ENCODE data around the gene ITGB4. TPM values are rescaled to one million over a fixed set of nuclear protein-coding genes. Genes with fewer than 3 reads are reported as not detected.

ITGB4 gene
- total and polyA plus RNA-seq, 2 experiments from 2014 or later = 0.09 to 0.40 TPM

DNA sequence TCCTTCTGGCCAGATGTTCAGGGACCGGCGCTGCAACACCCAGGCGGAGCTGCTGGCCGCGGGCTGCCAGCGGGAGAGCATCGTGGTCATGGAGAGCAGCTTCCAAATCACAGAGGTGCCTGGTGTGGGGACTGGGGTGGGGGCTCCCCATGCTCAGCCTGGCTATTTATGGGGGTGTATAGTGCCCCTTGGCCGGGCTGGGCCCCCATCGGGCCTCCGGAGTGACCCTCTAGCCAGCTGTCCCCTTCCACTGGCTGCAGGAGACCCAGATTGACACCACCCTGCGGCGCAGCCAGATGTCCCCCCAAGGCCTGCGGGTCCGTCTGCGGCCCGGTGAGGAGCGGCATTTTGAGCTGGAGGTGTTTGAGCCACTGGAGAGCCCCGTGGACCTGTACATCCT is 6.1 kb downstream of the ITGB4 start:
- Histone ChIP-seq H3K27me3 (peaks cover 11% of the 10 kb centered on the region), H3K36me3 (no peaks in the 10 kb centered on the region), H3K27ac (no peak overlapping the region), H3K4me3 (no peak overlapping the region), H3K9me3 (ENCODE audit: low read depth) (no peaks in the 10 kb centered on the region), H3K4me1 (ENCODE audit: low read depth) (no peaks in the 10 kb centered on the region)
- DNase-seq (ENCODE audit: low read depth in 1 of 2, low spot score in 1 of 2) = no peak
- TF ChIP-seq, protein P1, sequence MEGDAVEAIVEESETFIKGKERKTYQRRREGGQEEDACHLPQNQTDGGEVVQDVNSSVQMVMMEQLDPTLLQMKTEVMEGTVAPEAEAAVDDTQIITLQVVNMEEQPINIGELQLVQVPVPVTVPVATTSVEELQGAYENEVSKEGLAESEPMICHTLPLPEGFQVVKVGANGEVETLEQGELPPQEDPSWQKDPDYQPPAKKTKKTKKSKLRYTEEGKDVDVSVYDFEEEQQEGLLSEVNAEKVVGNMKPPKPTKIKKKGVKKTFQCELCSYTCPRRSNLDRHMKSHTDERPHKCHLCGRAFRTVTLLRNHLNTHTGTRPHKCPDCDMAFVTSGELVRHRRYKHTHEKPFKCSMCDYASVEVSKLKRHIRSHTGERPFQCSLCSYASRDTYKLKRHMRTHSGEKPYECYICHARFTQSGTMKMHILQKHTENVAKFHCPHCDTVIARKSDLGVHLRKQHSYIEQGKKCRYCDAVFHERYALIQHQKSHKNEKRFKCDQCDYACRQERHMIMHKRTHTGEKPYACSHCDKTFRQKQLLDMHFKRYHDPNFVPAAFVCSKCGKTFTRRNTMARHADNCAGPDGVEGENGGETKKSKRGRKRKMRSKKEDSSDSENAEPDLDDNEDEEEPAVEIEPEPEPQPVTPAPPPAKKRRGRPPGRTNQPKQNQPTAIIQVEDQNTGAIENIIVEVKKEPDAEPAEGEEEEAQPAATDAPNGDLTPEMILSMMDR (IDR thresholded peaks at IDR 0.05; ENCODE audit: low read depth, low read length) = no peak

DNA sequence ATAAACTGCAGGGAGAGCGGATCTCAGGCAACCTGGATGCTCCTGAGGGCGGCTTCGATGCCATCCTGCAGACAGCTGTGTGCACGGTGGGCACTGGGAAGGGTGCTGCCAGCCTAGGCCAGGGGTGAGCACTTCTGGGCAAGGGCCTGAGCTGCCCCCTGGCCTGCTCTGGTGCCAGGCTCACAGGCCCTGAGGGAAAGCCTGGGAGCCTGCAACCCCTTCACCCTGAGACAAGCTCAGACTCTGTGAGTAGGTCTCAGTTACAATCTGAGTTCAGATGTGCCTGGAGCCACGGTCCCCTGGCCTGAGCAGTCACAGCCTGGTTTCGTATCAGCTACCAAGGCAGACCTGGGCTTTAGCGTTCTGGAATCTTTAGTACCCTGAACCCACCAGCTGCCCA is 8.1 kb downstream of the ITGB4 start:
- no peaks in the 10 kb centered on the region for H3K9me3 ChIP-seq (ENCODE audit: low read depth)
- no peaks in the 10 kb centered on the region for H3K27me3 ChIP-seq
- TF ChIP-seq, protein P1 (IDR thresholded peaks at IDR 0.05; ENCODE audit: low read depth, low read length) = no peak
- H3K36me3 ChIP-seq = no peaks in the 10 kb centered on the region
- no peak overlapping the region for H3K27ac ChIP-seq
- DNase-seq (ENCODE audit: low read depth in 1 of 2, low spot score in 1 of 2) = no peak
- H3K4me3 ChIP-seq = no peak overlapping the region
- no peaks in the 10 kb centered on the region for H3K4me1 ChIP-seq (ENCODE audit: low read depth)

DNA sequence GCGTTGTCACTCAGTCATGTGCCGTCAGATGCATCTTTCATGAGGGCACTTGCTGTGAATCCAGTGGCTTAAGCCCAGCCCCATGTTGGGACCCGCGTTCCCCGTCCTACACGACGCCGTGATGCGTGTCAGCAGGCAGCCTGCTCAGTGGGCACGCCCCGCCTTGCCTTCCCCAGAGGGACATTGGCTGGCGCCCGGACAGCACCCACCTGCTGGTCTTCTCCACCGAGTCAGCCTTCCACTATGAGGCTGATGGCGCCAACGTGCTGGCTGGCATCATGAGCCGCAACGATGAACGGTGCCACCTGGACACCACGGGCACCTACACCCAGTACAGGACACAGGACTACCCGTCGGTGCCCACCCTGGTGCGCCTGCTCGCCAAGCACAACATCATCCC is 8.8 kb downstream of the ITGB4 start:
- Histone ChIP-seq H3K27me3 (no peaks in the 10 kb centered on the region), H3K4me1 (ENCODE audit: low read depth) (no peaks in the 10 kb centered on the region), H3K4me3 (no peak overlapping the region), H3K36me3 (no peaks in the 10 kb centered on the region), H3K9me3 (ENCODE audit: low read depth) (no peaks in the 10 kb centered on the region), H3K27ac (no peak overlapping the region)
- TF ChIP-seq, protein P1 (IDR thresholded peaks at IDR 0.05; ENCODE audit: low read depth, low read length) = no peak
- DNase-seq (ENCODE audit: low read depth in 1 of 2, low spot score in 1 of 2) = no peak

DNA sequence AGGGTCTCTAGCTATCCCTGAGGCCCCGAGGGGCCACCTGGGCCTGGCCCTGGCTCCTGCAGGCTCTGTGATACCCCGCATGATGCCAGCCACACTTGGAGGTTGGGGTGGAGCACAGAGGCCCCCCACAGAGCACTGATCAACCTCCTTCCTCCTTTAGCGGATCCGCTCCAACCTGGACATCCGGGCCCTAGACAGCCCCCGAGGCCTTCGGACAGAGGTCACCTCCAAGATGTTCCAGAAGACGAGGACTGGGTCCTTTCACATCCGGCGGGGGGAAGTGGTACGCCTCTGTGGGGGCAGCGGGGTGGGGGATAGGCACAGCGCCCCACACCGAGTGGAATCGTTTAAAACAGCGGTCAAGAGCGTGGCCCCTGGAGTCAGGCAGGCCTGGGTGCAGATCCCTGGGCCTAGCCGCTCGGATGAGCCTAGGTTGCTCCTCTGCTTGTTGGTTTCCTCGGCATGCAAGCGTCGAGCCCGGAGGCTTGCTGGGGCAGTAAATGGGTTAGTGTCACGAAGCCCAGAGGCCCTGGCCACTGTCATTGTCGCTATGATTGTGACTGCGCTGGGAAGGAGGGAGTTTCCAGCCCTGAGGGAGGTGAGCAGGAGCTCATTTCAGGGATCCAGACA is 9.9 kb downstream of the ITGB4 start:
- no peaks in the 10 kb centered on the region for H3K27me3 ChIP-seq
- H3K36me3 ChIP-seq = no peaks in the 10 kb centered on the region
- no peak overlapping the region for H3K27ac ChIP-seq
- H3K4me1 ChIP-seq (ENCODE audit: low read depth) = no peaks in the 10 kb centered on the region
- H3K9me3 ChIP-seq (ENCODE audit: low read depth) = no peaks in the 10 kb centered on the region
- TF ChIP-seq, protein P1 (IDR thresholded peaks at IDR 0.05; ENCODE audit: low read depth, low read length) = no peak
- no peak for DNase-seq (ENCODE audit: low read depth in 1 of 2, low spot score in 1 of 2)
- no peak overlapping the region for H3K4me3 ChIP-seq

DNA sequence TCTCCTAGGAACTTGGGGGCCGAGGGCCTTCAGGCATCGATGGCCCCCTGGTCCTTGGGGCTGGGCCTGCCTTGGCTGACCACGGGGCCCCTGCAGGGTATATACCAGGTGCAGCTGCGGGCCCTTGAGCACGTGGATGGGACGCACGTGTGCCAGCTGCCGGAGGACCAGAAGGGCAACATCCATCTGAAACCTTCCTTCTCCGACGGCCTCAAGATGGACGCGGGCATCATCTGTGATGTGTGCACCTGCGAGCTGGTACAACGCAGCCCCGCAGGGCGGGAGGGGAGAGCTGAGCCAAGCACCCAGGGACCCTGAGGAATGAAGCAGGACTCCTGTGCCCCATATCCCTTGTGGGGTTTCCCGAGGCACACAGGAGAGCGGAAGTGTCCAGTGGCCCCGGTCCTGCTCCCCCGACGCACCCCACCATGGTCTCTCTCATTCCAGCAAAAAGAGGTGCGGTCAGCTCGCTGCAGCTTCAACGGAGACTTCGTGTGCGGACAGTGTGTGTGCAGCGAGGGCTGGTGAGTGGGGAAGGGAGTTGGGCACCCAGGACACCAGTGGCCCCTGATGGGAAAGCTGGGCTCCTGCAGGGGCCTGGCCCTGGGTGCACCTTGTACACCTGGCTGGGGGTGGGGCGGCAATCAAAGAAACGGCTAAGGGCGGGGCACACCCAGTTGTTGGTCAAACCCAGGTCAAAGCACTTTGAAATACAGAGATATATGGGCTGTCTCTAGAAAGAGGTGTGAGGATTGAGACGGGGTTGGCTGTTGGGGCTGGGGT is 10.6 kb downstream of the ITGB4 start:
- Histone ChIP-seq H3K9me3 (ENCODE audit: low read depth) (no peaks in the 10 kb centered on the region), H3K27ac (no peak overlapping the region), H3K27me3 (no peaks in the 10 kb centered on the region), H3K36me3 (no peaks in the 10 kb centered on the region), H3K4me1 (ENCODE audit: low read depth) (no peaks in the 10 kb centered on the region), H3K4me3 (no peak overlapping the region)
- TF ChIP-seq, protein P1 (IDR thresholded peaks at IDR 0.05; ENCODE audit: low read depth, low read length) = no peak
- no peak for DNase-seq (ENCODE audit: low read depth in 1 of 2, low spot score in 1 of 2)
